Neural progenitor cell (in vitro differentiated cells): ENCODE measurements around the gene FAF1. TPM values are rescaled to one million over a fixed set of nuclear protein-coding genes. Genes with fewer than 3 reads are reported as not detected.

Experiments used
- DNase-seq: peaks from one replicate; pipeline ENCODE4 v3.0.0-alpha.2; 2016; ENCODE audit warnings: low spot score
- H2AFZ ChIP-seq: fragments of 200-600 bp; sonication (generic); replicated peaks from 2 replicates; pipeline ENCODE4 v1.6.1; 2016; ENCODE audit warnings: antibody characterized with exemption
- H3F3A ChIP-seq: fragments of 200-600 bp; sonication (generic); 2 replicates; pipeline ENCODE4 v1.6.1; 2016; ENCODE audit warnings: antibody characterized with exemption, low read depth
- H3K27ac ChIP-seq: fragments of 200-600 bp; sonication (generic); 2 replicates; pipeline ENCODE4 v1.5.1; 2016; ENCODE audit warnings: mild to moderate bottlenecking
- H3K27me3 ChIP-seq: fragments of 200-600 bp; sonication (generic); 2 replicates; pipeline ENCODE4 v1.6.1; 2016; ENCODE audit warnings: mild to moderate bottlenecking, moderate library complexity
- H3K36me3 ChIP-seq: fragments of 200-600 bp; sonication (generic); 2 replicates; pipeline ENCODE4 v1.5.1; 2016
- H3K4me1 ChIP-seq: fragments of 200-600 bp; sonication (generic); 2 replicates; pipeline ENCODE4 v1.6.1; 2016; ENCODE audit warnings: mixed run types
- H3K4me2 ChIP-seq: fragments of 200-600 bp; sonication (generic); 2 replicates; pipeline ENCODE4 v1.6.1; 2016
- H3K4me3 ChIP-seq: fragments of 200-600 bp; sonication (generic); 2 replicates; pipeline ENCODE4 v1.5.1; 2016
- H3K79me2 ChIP-seq: fragments of 200-600 bp; sonication (generic); 2 replicates; pipeline ENCODE4 v1.6.1; 2016; ENCODE audit warnings: low read depth
- H3K9ac ChIP-seq: fragments of 200-600 bp; sonication (generic); 2 replicates; pipeline ENCODE4 v1.6.1; 2016
- H3K9me3 ChIP-seq: fragments of 200-600 bp; sonication (generic); 2 replicates; pipeline ENCODE4 v1.5.1; 2016; ENCODE audit warnings: low read depth
- H4K20me1 ChIP-seq: fragments of 200-600 bp; sonication (generic); 2 replicates; pipeline ENCODE4 v1.6.1; 2016; ENCODE audit warnings: low read depth
- H3K27ac Mint-ChIP-seq: 3 replicates; pipeline ENCODE4 v1.8.0; 2021; ENCODE audit warnings: mixed read lengths
- H3K27me3 Mint-ChIP-seq: 2 replicates; pipeline ENCODE4 v1.8.0; 2022; ENCODE audit warnings: low read depth, mild to moderate bottlenecking, inconsistent platforms, moderate library complexity, mixed read lengths; ENCODE audit not compliant: insufficient read depth
- H3K36me3 Mint-ChIP-seq: 3 replicates; pipeline ENCODE4 v1.8.0; 2021; ENCODE audit warnings: mixed read lengths
- H3K4me1 Mint-ChIP-seq: 3 replicates; pipeline ENCODE4 v1.8.0; 2021; ENCODE audit warnings: mixed read lengths
- H3K4me3 Mint-ChIP-seq: 3 replicates; pipeline ENCODE4 v1.8.0; 2021; ENCODE audit warnings: mild to moderate bottlenecking, moderate library complexity, mixed read lengths
- H3K9me3 Mint-ChIP-seq: 3 replicates; pipeline ENCODE4 v1.8.0; 2020; ENCODE audit warnings: mixed read lengths
- EZH2 ChIP-seq: fragments of 200-600 bp; sonication (generic); IDR thresholded peaks from 2 replicates; pipeline ENCODE4 v1.6.1; 2017; ENCODE audit warnings: antibody characterized with exemption, mild to moderate bottlenecking, moderate library complexity
- EZH2phosphoT487 ChIP-seq: fragments of 200-600 bp; sonication (generic); IDR thresholded peaks from 2 replicates; pipeline ENCODE4 v1.6.1; 2017; ENCODE audit warnings: antibody characterized with exemption
- total RNA-seq: library from RNA; depleted of rRNA; stranded (reverse); fragments of >200 nt; gene quantifications from 2 replicates; pipeline ENCODE4 v1.2.3, GENCODE V29; 2015; ENCODE audit warnings: low replicate concordance
- TF ChIP-seq, protein P1 (sequence below): fragments of 200-600 bp; sonication (generic); IDR thresholded peaks from 2 replicates; pipeline ENCODE4 v1.5.1; 2017; ENCODE audit warnings: antibody characterized with exemption, mild to moderate bottlenecking

The FAF1 gene
- total RNA-seq, 1 donor from 2014 or later: 103 TPM

DNA sequence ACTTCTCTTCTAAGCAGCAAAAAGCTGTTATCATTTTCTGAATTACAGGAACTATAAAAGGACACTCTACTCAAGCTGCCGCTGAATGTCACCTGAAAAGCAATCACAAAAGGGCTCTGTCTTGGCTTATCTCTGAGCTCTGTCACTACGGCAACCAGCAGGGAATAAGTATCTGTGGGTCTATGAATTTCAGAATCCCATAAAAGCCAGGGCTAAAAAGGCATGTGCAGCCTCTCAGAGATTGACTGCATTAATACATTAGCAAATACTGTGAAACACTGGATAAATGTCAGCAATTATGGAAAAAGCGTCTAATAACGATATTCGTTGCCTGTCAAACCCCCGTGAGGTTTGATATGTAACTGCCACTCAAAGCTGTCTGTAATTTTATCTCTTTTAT, 326.6 kb downstream of the FAF1 start:
- H3K36me3 Mint-ChIP-seq: no peaks in the 10 kb centered on the region
- no peaks in the 10 kb centered on the region for H4K20me1 ChIP-seq
- peak; percentile 39 for DNase-seq
- H3K4me1 ChIP-seq: peaks cover 15% of the 10 kb centered on the region
- peak overlapping the region; percentile 37 for H3K4me2 ChIP-seq
- H3K27me3 ChIP-seq: no peaks in the 10 kb centered on the region
- TF ChIP-seq EZH2 (no peak), EZH2phosphoT487 (no peak)
- TF ChIP-seq, protein P1, sequence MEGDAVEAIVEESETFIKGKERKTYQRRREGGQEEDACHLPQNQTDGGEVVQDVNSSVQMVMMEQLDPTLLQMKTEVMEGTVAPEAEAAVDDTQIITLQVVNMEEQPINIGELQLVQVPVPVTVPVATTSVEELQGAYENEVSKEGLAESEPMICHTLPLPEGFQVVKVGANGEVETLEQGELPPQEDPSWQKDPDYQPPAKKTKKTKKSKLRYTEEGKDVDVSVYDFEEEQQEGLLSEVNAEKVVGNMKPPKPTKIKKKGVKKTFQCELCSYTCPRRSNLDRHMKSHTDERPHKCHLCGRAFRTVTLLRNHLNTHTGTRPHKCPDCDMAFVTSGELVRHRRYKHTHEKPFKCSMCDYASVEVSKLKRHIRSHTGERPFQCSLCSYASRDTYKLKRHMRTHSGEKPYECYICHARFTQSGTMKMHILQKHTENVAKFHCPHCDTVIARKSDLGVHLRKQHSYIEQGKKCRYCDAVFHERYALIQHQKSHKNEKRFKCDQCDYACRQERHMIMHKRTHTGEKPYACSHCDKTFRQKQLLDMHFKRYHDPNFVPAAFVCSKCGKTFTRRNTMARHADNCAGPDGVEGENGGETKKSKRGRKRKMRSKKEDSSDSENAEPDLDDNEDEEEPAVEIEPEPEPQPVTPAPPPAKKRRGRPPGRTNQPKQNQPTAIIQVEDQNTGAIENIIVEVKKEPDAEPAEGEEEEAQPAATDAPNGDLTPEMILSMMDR: no peak
- H3K9ac ChIP-seq: no peak overlapping the region
- no peaks in the 10 kb centered on the region for H3K9me3 ChIP-seq
- H3K79me2 ChIP-seq: no peaks in the 10 kb centered on the region
- H3F3A ChIP-seq: no peaks in the 10 kb centered on the region
- no peak overlapping the region for H3K4me3 Mint-ChIP-seq
- H3K27me3 Mint-ChIP-seq: no peaks in the 10 kb centered on the region
- peaks cover 9% of the 10 kb centered on the region for H3K4me1 Mint-ChIP-seq
- H3K27ac Mint-ChIP-seq: no peak overlapping the region
- H3K27ac ChIP-seq: no peak overlapping the region
- H3K4me3 ChIP-seq: no peak overlapping the region
- no peaks in the 10 kb centered on the region for H3K36me3 ChIP-seq
- no peaks in the 10 kb centered on the region for H3K9me3 Mint-ChIP-seq
- H2AFZ ChIP-seq: no peak overlapping the region

DNA sequence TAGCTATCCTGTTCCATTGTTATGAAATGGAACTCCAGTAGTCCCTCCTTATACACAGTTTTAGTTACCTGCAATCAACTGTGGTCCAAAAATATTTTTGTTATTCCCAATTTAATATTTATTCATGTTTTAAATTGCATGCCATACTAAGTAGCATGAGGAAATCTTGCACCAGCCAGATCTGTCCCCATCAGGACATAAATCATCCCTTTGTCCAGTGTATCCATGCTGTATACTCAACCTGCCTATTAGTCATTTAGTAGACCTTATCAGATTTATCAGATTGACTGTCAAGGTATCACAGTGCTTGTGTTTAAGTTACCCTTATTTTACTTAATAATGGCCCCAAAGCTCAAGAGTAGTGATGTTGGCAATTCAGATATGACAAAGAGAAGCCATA, 328.9 kb downstream of the FAF1 start:
- no peaks in the 10 kb centered on the region for H3K9me3 Mint-ChIP-seq
- Histone ChIP-seq H3K27ac (no peak overlapping the region), H3K36me3 (no peaks in the 10 kb centered on the region), H2AFZ (no peak overlapping the region), H3K4me3 (no peak overlapping the region), H3K27me3 (no peaks in the 10 kb centered on the region), H3K4me2 (no peak overlapping the region), H3K4me1 (peaks cover 15% of the 10 kb centered on the region), H4K20me1 (no peaks in the 10 kb centered on the region), H3K79me2 (no peaks in the 10 kb centered on the region), H3K9ac (no peak overlapping the region), H3K9me3 (no peaks in the 10 kb centered on the region), H3F3A (no peaks in the 10 kb centered on the region)
- no peak overlapping the region for H3K4me3 Mint-ChIP-seq
- H3K4me1 Mint-ChIP-seq: peaks cover 9% of the 10 kb centered on the region
- no peaks in the 10 kb centered on the region for H3K27me3 Mint-ChIP-seq
- H3K36me3 Mint-ChIP-seq: no peaks in the 10 kb centered on the region
- TF ChIP-seq EZH2phosphoT487 (no peak), EZH2 (no peak)
- TF ChIP-seq, protein P1: no peak
- no peak for DNase-seq
- no peak overlapping the region for H3K27ac Mint-ChIP-seq

DNA sequence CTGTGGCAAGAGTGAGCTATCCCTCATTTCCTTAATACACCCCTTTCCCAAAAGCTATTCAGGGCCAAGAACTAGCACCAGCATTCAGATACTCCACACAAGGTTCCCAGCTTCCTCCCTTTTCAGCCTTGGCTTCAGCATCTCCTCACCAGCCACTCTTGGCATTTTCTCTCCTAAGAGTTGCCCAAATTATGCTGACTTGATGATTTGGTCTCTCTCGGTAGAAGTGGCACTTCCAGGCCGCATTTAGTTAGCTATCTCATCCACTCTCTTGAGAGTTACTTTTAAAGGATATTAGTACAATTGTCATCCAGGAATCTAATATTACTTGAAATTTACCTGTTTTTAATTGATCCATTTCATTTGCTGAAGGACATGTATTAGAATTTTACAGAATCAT, 337.8 kb downstream of the FAF1 start:
- H3K9me3 ChIP-seq: no peaks in the 10 kb centered on the region
- no peak overlapping the region for H3K4me3 Mint-ChIP-seq
- no peak for DNase-seq

DNA sequence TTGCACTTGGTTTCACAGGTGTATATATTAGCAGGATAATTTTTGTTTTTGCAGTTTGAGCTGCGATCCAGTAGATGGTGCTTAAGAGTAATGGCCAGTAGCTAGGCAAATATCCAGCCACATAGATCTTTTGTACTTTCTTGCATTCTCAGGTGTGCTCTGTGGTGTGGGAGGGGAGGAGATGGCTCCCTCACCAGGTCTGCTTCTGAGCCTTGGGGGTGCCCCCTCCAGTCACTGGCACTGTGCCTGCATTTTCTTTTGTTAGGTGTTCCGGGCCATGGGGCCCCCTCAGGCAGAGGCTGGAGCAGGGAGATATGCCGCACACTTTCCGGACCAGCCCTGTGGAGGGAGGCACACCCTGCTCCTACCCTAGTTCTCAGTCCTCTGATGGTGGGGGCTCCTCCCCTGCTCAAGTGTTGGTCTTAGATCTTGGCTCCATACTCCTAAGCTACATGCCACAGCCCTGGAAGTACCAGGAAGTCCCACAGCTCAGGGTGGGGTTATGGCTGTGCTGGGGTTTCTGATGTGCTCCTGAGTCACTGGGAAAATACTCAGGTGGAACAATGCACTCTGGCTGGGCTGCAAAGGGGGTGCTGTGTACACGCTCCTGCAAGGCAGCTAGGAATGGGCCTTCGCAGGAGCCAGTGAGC, 339.3 kb downstream of the FAF1 start:
- TF ChIP-seq, protein P1: peak; percentile 59
- TF ChIP-seq EZH2 (no peak), EZH2phosphoT487 (no peak)
- Histone ChIP-seq H4K20me1 (no peaks in the 10 kb centered on the region), H3K9ac (no peak overlapping the region), H3K27ac (no peak overlapping the region), H3K9me3 (no peaks in the 10 kb centered on the region), H3K4me2 (no peak overlapping the region), H3K36me3 (no peaks in the 10 kb centered on the region), H3F3A (no peaks in the 10 kb centered on the region), H2AFZ (no peak overlapping the region), H3K4me3 (no peak overlapping the region), H3K79me2 (no peaks in the 10 kb centered on the region), H3K27me3 (no peaks in the 10 kb centered on the region), H3K4me1 (no peaks in the 10 kb centered on the region)
- H3K36me3 Mint-ChIP-seq: peaks cover 12% of the 10 kb centered on the region
- no peak overlapping the region for H3K27ac Mint-ChIP-seq
- H3K4me3 Mint-ChIP-seq: peak overlapping the region; percentile 16
- DNase-seq: peak; percentile 11
- peaks cover 4% of the 10 kb centered on the region for H3K27me3 Mint-ChIP-seq
- no peaks in the 10 kb centered on the region for H3K4me1 Mint-ChIP-seq
- peaks cover 25% of the 10 kb centered on the region for H3K9me3 Mint-ChIP-seq

More for the DNA sequence above, 337.8 kb downstream of the FAF1 start:
- H3K9ac ChIP-seq: no peak overlapping the region
- no peaks in the 10 kb centered on the region for H4K20me1 ChIP-seq
- no peak overlapping the region for H2AFZ ChIP-seq
- H3K79me2 ChIP-seq: no peaks in the 10 kb centered on the region
- no peaks in the 10 kb centered on the region for H3F3A ChIP-seq
- no peaks in the 10 kb centered on the region for H3K4me1 Mint-ChIP-seq
- no peaks in the 10 kb centered on the region for H3K36me3 ChIP-seq
- peaks cover 12% of the 10 kb centered on the region for H3K36me3 Mint-ChIP-seq
- no peak for TF ChIP-seq EZH2
- TF ChIP-seq EZH2phosphoT487: no peak
- peak overlapping the region; percentile 69 for H3K27ac Mint-ChIP-seq
- no peaks in the 10 kb centered on the region for H3K27me3 ChIP-seq
- H3K9me3 Mint-ChIP-seq: peaks cover 24% of the 10 kb centered on the region
- no peaks in the 10 kb centered on the region for H3K4me1 ChIP-seq
- H3K4me3 ChIP-seq: no peak overlapping the region
- no peak overlapping the region for H3K4me2 ChIP-seq
- H3K27ac ChIP-seq: no peak overlapping the region
- peaks cover 4% of the 10 kb centered on the region for H3K27me3 Mint-ChIP-seq
